ENCODE data around the gene KDM4C. TPM values are rescaled to one million over a fixed set of nuclear protein-coding genes. Genes with fewer than 3 reads are reported as not detected.

The KDM4C gene
- total and polyA plus RNA-seq, 2 of the 13 experiments (the other 11 are each of a cell fraction or from before 2014, with no cell fraction given), result 19.4 to 23.6 TPM

DNA sequence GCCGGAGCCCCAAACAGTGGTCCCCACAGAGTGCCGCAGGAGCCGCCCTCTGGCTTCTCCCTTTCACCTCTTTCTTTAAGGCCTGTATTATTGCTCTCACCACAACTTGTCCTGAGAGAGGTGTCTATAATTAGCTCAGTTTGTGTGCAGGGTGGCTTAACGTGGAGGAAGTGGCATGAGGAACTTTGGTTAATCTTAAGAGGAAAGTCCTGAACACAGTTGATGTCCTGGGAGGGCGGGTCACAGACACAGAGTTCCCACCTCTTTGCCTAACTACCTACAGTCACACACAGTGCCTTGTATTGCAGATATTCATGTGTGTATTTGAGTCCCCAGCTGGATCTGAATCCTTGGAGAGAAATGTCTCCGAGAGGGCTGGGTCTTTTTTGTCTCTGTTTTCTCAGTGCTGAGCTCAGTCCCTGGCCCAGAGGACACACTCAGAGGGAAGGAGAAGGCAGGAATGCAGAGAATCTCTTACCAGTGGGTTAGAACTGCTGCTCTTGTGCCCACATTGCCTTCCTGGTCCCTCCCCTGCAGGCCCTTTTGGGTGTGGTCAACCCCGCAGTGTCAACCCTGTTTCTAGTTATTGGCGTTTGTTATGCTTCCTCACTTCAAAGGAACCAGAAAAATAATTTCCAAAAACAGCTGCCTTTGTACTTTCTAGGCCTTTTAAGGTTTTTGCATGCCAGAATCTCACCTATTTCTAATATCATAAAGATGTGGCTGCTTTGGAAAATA lies 392.5 kb downstream of the KDM4C start:
- no peak for FAIRE-seq
- no peak for TF ChIP-seq SMYD3 (CRISPR knock-in tag; IDR thresholded peaks at IDR 0.05)
- TF ChIP-seq, protein P1, sequence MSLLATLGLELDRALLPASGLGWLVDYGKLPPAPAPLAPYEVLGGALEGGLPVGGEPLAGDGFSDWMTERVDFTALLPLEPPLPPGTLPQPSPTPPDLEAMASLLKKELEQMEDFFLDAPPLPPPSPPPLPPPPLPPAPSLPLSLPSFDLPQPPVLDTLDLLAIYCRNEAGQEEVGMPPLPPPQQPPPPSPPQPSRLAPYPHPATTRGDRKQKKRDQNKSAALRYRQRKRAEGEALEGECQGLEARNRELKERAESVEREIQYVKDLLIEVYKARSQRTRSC (CRISPR knock-in tag; IDR thresholded peaks at IDR 0.05; ENCODE audit: low read depth), result no peak
- TF ChIP-seq, protein P2, sequence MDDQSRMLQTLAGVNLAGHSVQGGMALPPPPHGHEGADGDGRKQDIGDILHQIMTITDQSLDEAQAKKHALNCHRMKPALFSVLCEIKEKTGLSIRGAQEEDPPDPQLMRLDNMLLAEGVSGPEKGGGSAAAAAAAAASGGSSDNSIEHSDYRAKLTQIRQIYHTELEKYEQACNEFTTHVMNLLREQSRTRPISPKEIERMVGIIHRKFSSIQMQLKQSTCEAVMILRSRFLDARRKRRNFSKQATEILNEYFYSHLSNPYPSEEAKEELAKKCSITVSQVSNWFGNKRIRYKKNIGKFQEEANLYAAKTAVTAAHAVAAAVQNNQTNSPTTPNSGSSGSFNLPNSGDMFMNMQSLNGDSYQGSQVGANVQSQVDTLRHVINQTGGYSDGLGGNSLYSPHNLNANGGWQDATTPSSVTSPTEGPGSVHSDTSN (CRISPR knock-in tag; IDR thresholded peaks at IDR 0.05; ENCODE audit: borderline replicate concordance), result no peak
- no peak overlapping the region for H3K27ac ChIP-seq (ENCODE audit: extremely low read length, insufficient read depth, low read length)
- ATAC-seq, result no peak
- no TSS peak for BruUV-seq (replicated peaks)
- intact Hi-C loops (cut with micrococcal nuclease; ENCODE audit: unreplicated experiment) (no loop called here), in situ Hi-C loops (cut with HindIII; ENCODE audit: extremely low pct_ligation_motif_present, low pct_unique_long_range_greater_than_20kb) (loop anchor here (10.0 kb wide), 1 partner anchor 56 kb away; no protein-coding TSS in a partner anchor)
- no peaks in the 10 kb centered on the region for H3K79me2 ChIP-seq (ENCODE audit: insufficient read depth, low read length)
- 90% methylated on average over 8 of the region's 8 CpGs for WGBS (ENCODE audit: low lambda C conversion rate)
- H3K4me1 ChIP-seq (ENCODE audit: insufficient read depth, low read length), result peaks cover 14% of the 10 kb centered on the region
- H3K9me3 ChIP-seq (ENCODE audit: low read length), result no peaks in the 10 kb centered on the region
- H3K4me3 ChIP-seq (replicated peaks in 1 of 3; ENCODE audit: insufficient read depth in 1 of 3, low read depth in 2 of 3, low read length in 3 of 3), result no peak overlapping the region
- H3K9ac ChIP-seq (ENCODE audit: insufficient read depth, low read depth, low read length), result no peak overlapping the region
- no peak overlapping the region for H3K4me2 ChIP-seq (ENCODE audit: low read depth, low read length)
- H3K27me3 ChIP-seq (ENCODE audit: control insufficient read depth in 1 of 2, insufficient read depth in 2 of 2, low read length in 2 of 2), result no peaks in the 10 kb centered on the region
- ChIA-PET CTCF (ENCODE audit: low intra/inter-chr PET ratio, low total read pairs) (no interaction called here), POLR2A (no interaction called here)
- no peak for DNase-seq (ENCODE audit: low spot score)
- H4K20me1 ChIP-seq (ENCODE audit: insufficient read depth, low read length), result no peaks in the 10 kb centered on the region
- H2AFZ ChIP-seq (ENCODE audit: low read length), result no peak overlapping the region
- H3K36me3 ChIP-seq (replicated peaks in 1 of 2; ENCODE audit: control insufficient read depth in 1 of 2, insufficient read depth in 2 of 2, low read length in 2 of 2), result peaks cover 3 to 5% of the 10 kb centered on the region in 2 experiments; a peak in 3 of 5 replicates

DNA sequence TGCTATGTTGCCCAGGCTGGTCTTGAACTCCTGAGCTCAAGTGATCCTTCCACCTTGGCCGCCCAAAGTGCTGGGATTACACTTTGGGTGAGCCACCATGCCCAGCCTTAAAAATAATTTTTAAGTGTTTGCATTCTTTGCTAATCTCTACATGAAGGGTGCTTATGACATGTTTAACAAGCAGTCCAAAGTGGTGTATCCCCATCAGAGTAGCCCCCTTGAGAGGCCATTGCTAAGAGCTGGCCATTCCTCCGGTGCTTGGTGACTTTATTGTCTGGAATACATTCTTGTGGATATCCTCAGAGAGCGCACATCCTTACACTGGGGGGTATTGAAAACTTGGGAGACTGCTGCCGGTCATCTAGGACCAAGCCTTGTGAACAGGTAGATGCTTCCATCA lies 395.4 kb downstream of the KDM4C start:
- FAIRE-seq (no peak), ATAC-seq (no peak), DNase-seq (ENCODE audit: low spot score) (no peak)
- Histone ChIP-seq H3K4me1 (ENCODE audit: insufficient read depth, low read length) (peaks cover 14% of the 10 kb centered on the region), H3K9me3 (ENCODE audit: low read length) (no peaks in the 10 kb centered on the region), H3K4me2 (ENCODE audit: low read depth, low read length) (no peak overlapping the region), H4K20me1 (ENCODE audit: insufficient read depth, low read length) (no peaks in the 10 kb centered on the region), H3K9ac (ENCODE audit: insufficient read depth, low read depth, low read length) (no peak overlapping the region), H3K27me3 (ENCODE audit: control insufficient read depth in 1 of 2, insufficient read depth in 2 of 2, low read length in 2 of 2) (no peaks in the 10 kb centered on the region), H3K36me3 (replicated peaks in 1 of 2; ENCODE audit: control insufficient read depth in 1 of 2, insufficient read depth in 2 of 2, low read length in 2 of 2) (peaks cover 1 to 5% of the 10 kb centered on the region in 2 experiments; a peak in 3 of 5 replicates), H3K4me3 (replicated peaks in 1 of 3; ENCODE audit: insufficient read depth in 1 of 3, low read depth in 2 of 3, low read length in 3 of 3) (no peak overlapping the region), H3K27ac (ENCODE audit: extremely low read length, insufficient read depth, low read length) (no peak overlapping the region), H3K79me2 (ENCODE audit: insufficient read depth, low read length) (no peaks in the 10 kb centered on the region), H2AFZ (ENCODE audit: low read length) (no peak overlapping the region)
- no TSS peak for BruUV-seq (replicated peaks)
- CTCF ChIA-PET (ENCODE audit: low intra/inter-chr PET ratio, low total read pairs), result no interaction called here
- 96% methylated on average over 4 of the region's 4 CpGs for WGBS (ENCODE audit: low lambda C conversion rate)
- intact Hi-C loops (cut with micrococcal nuclease; ENCODE audit: unreplicated experiment), result no loop called here
- in situ Hi-C loops (cut with HindIII; ENCODE audit: extremely low pct_ligation_motif_present, low pct_unique_long_range_greater_than_20kb), result loop anchor here (10.0 kb wide), 1 partner anchor 58 kb away; no protein-coding TSS in a partner anchor
- POLR2A ChIA-PET, result no interaction called here
- TF ChIP-seq BORCS8-MEF2B (CRISPR knock-in tag; IDR thresholded peaks at IDR 0.05) (no peak), ZNF644 (CRISPR knock-in tag; IDR thresholded peaks at IDR 0.05; ENCODE audit: low read depth) (no peak), ZBTB42 (CRISPR knock-in tag; IDR thresholded peaks at IDR 0.05) (no peak), HOXA9 (CRISPR knock-in tag; IDR thresholded peaks at IDR 0.05; ENCODE audit: borderline replicate concordance) (no peak), EED (CRISPR knock-in tag; IDR thresholded peaks at IDR 0.05) (no peak), TRIM24 (CRISPR knock-in tag; IDR thresholded peaks at IDR 0.05) (no peak), ZNF780A (CRISPR knock-in tag; IDR thresholded peaks at IDR 0.05) (no peak), CREB1 (IDR thresholded peaks at IDR 0.05) (no peak), CREB1 (CRISPR knock-in tag; IDR thresholded peaks at IDR 0.05) (no peak), KDM5A (IDR thresholded peaks at IDR 0.05; ENCODE audit: borderline replicate concordance, low read length) (no peak), ZFY (CRISPR knock-in tag; IDR thresholded peaks at IDR 0.05) (no peak), WIZ (CRISPR knock-in tag; IDR thresholded peaks at IDR 0.05) (no peak), ZNF737 (CRISPR knock-in tag; IDR thresholded peaks at IDR 0.05; ENCODE audit: borderline replicate concordance) (no peak)
- TF ChIP-seq, protein P3, sequence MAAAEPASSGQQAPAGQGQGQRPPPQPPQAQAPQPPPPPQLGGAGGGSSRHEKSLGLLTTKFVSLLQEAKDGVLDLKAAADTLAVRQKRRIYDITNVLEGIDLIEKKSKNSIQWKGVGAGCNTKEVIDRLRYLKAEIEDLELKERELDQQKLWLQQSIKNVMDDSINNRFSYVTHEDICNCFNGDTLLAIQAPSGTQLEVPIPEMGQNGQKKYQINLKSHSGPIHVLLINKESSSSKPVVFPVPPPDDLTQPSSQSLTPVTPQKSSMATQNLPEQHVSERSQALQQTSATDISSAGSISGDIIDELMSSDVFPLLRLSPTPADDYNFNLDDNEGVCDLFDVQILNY (CRISPR knock-in tag; conservative IDR thresholded peaks at IDR 0.05), result no peak
